Fibroblast of mammary gland (primary cell): ENCODE results near the gene TRAPPC13.

Source experiments
- DNase-seq: peaks from one replicate; pipeline ENCODE4 v3.0.0-alpha.2; 2010; ENCODE audit warnings: low read depth
- H3K4me3 ChIP-seq: 2 replicates; pipeline ENCODE4 v1.5.1; 2011; ENCODE audit warnings: low read depth, mild to moderate bottlenecking, low read length, moderate library complexity; ENCODE audit not compliant: control insufficient read depth
- CTCF ChIP-seq: conservative IDR thresholded peaks from 2 replicates; pipeline ENCODE4 v1.5.1; 2011; ENCODE audit warnings: low read depth, low read length, inconsistent platforms; ENCODE audit not compliant: control insufficient read depth, insufficient read depth

Gene TRAPPC13

GRCh38 chr5:65623482-65623881 lies 1.3 kb upstream of the TRAPPC13 start:
- DNase-seq = peak; percentile 7
- peak overlapping the region; percentile 96 for H3K4me3 ChIP-seq
- TF ChIP-seq CTCF = no peak

GRCh38 chr5:65624025-65624570 lies 729 bp upstream of the TRAPPC13 start, which contains the start of gene TRIM23:
TSS of gene TRIM23 (minus strand) at chr5:65624333. CDS start at chr5:65624274, 59 bp downstream.
- peak; percentile 90 for DNase-seq
- TF ChIP-seq CTCF = peak; percentile 6
- peak within 1 kb of the TSS; percentile 96 for H3K4me3 ChIP-seq

- peak overlapping the region; percentile 96 for H3K4me3 ChIP-seq
- no peak for TF ChIP-seq CTCF
- DNase-seq = peak; percentile 10
Observed at GRCh38 chr5:65625743-65626142, 916 bp downstream of the TRAPPC13 start.

GRCh38 chr5:65630981-65631380 lies 6.2 kb downstream of the TRAPPC13 start:
- TF ChIP-seq CTCF = no peak
- no peak for DNase-seq
- no peak overlapping the region for H3K4me3 ChIP-seq

- DNase-seq = no peak
- TF ChIP-seq CTCF = no peak
- H3K4me3 ChIP-seq = no peak overlapping the region
Observed at GRCh38 chr5:65640240-65640639, 15.4 kb downstream of the TRAPPC13 start.

GRCh38 chr5:65646938-65647337 lies 22.1 kb downstream of the TRAPPC13 start:
- no peak for TF ChIP-seq CTCF
- DNase-seq = no peak
- H3K4me3 ChIP-seq = no peak overlapping the region

GRCh38 chr5:65647941-65648340 lies 23.1 kb downstream of the TRAPPC13 start:
- H3K4me3 ChIP-seq = no peak overlapping the region
- no peak for TF ChIP-seq CTCF
- no peak for DNase-seq
